NCI-H2029 (cell line): ENCODE results near the gene CTNNA1.
"Not testable (repeated sequence)": the region's sequence is repeated elsewhere in the genome, so short reads cannot be mapped to it uniquely, and the experiment has no call there.

Source experiments
- DNase-seq: peaks from one replicate; lab custom pipeline; 2025; lab: John Stamatoyannopoulos, UW

The CTNNA1 gene

DNA sequence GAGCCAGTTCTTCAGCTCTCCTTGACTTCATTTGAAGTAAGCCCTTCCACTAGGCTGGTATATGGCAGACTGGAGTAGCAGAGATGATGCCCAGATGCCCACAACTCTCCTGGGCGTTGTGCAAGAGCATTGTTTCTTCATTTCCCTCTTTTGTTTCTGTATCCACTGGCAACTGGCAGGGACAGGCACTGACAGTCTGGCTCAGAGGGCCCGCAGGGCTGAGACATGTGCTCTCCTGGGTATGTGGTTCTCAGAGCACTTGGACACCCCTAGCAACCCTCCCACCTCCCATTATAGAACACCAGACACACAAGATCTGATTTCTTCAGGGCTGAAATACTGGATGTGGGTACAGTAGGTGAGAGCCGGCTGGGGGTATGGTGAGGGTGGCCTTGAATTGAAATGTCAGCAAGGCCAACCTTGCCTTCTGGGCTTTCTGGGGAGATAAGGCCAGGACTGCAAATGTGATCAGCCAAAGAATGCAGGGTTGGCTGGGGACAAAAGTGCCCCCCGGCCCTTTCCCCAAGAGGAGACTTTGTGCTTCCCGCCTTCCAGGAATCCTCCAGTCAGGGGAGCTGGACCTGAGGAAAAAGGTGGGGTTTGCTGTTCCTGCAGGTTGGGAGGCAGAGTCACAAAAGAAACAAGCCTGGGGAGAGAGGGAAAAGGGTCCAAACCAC lies 28.6 kb upstream of the CTNNA1 start:
- DNase-seq: peak; percentile 32

DNA sequence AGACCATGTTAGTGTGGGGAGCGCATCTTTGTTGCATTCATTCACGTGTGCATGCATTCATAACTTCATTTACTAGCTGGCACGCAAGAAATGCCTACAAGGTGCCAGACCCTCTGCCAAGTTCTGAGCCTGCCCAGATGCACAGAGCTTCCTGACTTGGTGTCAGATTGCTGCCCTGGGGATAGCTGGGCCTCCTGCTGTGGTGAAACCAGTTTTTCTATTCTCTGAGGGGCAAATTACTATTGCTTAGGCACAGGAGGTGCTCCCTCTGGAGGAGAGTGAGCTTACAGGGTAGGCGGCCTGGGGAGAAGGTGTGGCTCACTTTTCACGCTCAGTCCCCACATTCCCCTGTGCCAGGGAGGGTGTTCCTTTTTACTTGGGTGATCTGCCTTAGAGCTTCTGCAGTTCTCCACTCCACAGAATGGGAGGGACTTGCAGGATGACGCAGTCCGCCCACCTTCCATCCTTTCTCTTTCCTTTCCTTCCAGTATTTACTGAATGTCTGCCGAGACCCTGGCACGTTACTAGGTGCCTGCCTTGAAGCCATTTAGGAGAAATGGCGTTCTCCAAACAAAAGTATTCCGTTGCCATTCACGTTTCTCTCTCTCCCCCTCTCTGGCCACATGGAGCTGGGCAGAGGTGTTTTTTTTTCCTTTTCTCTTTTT lies 27.9 kb upstream of the CTNNA1 start:
- DNase-seq: peak; percentile 95

DNA sequence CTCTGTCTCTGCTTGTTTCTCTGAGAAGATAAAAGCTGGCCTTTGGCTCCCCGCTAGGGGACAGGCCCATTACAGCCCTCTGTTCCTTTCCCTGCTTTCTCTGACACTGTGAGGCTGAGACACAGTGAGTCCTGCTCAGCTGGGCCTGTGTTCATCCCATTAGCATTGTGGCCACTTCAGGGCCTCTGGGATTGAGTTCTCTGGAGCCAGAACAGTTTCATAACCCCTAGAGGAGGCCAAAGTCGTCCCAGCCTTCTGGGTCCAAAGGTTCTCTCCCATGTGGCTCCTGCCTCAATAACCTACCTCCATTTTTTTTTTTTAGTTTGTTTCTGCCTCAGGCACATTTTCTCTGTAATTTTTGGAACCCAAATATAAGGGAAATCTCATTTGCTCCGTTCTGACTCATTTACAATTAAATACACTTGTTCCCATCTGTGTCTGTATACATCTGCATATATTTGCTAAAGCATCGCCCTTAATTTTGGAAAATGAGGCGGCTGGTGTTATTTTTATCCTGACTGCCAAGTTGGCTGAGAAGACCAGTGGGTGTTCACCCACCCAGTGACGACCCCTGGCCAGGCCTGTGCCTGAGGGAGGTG lies 27.3 kb upstream of the CTNNA1 start:
- DNase-seq: no peak

DNA sequence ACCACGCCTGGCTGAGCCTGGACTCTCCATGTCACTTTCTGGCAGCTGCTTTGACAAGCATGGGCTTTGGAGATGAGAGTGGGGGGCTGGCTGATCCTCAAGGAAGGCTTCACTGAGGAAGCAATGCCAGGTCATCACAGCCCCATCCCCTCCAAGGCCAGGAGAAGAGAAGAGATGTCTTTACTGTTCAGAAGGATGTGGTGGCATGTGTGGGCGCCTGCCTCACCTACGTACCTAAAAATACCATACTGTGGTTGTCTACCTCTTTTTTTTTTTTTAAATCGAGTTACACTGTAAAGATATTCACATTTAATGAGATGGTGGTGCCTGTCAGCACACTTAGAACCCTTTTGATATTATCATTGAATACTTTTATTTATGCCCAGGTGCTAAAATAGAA lies 26.4 kb upstream of the CTNNA1 start:
- no peak for DNase-seq

DNA sequence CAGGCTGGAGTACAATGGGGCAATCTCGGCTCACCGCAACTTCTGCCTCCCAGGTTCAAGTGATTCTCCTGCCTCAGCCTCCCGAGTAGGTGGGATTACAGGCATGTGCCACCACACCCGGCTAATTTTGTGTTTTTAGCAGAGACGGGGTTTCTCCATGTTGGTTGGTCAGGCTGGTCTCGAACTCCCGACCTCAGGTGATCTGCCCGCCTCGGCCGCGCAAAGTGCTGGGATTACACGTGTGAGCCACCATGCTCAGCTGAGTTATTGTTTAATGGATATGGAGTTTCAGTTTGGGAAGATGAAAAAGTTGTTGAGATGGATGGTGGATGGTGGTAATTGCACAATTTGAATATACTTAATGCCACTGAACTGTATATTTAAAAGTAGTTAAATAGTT lies 22.7 kb upstream of the CTNNA1 start:
- not testable (repeated sequence) for DNase-seq

DNA sequence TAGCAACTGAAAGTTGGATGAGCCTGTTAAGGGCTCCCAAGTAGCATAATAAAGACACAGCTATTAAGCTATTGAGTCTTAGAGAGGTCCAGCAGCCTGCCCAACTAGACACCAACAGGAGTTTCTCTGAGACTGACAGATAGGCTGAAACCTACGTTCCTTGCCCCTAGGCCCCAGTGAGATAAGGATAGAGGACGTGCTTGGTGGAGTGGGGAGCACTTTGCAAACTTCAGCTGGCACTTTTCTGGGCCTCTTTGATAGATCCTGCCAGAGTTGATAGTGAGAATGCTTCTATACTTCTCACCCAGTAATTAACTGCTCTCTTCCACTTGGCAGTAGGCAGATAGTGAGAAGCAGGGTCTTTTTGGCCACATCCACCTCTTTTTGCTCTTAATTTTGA lies 20.8 kb upstream of the CTNNA1 start:
- DNase-seq: no peak

DNA sequence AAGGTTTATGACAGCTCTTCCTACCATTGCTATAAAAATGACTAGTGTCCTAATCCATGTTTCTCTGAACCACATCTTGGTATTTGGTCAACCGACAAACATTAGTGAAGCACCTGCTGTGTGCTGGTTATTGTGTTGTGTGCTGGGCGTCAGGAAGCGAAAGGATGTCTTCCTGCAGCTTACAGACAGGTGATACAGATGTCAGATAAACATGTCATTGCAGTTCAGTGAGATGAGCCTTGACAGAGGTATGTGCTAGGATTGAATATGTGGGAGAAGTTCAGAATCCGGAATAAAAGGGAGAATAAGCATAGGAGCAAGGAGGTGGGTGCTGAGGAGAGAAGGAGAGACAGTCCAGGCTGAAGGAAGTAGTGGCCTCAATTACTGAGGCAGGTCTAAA lies 20.3 kb upstream of the CTNNA1 start:
- DNase-seq: no peak

DNA sequence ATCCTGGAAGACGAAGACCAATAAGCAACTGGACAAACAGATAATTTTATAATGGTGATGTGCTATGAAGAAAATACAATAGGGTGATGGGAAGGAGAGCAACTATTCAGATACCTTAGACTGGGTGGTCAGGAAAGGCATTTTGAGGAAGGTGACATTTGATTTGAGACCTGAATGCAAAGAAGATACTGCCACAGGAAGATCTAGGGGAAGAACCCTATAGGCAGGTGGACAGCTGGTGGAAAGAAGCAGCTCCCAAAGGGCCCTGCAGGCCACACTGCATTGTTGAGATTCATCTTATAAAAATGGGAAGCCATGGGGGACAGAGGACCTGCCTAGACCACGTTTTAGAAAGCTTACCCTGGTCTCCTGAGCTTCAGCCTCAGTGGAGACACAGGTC lies 19.7 kb upstream of the CTNNA1 start:
- DNase-seq: no peak

DNA sequence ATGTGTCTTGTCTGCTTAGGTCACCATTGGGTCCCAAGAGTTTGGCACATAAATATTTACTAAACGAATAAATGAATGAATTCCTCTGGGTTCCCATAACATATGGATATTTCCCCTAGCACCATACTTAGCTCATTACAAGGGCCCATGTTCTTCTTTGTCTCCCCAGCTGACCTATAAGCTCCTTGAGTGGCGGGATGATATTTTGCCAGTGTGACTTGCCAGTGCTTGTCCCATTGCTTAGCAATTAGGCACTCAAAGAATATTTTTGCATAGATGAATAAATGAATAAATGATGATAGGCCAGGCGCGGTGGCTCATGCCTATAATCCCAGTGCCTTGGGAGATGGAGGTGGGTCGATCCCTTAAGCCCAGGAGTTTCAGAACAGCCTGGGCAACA lies 16.9 kb upstream of the CTNNA1 start:
- no peak for DNase-seq

DNA sequence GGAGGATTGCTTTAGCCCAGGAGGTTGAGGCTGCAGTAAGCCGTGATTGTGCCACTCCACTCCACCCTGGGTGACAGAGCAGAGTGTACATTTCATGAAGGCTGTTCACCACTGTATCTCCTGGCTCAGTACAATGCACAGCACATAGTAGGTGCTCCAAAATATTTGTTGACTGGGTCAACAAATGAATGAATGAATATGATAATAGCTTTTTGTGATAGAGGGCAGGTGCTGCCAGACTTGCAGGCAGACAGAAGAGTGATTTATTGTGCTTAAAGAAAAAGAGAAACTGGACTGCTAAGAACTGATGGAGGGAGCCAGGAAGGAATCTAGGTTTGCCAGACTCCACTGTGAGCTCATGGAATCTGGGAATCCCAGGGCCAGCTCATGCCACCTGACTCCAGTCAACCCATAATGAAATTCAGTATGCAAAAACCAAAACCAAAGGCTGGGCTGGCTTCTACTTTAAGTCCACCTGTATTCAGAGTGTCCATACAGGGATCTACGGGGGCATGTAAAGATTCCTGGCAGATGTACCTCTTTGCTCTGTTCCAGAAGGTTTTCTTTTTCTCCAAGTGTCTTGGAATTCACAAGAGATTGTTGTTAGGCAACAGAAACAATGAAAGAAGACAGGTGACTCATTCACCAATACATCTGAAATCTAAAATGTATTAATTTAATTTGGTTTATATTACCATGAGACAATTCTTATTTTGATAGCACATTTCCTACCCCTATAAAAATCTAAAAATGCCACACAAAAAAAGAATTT lies 15.5 kb upstream of the CTNNA1 start:
- DNase-seq: no peak

DNA sequence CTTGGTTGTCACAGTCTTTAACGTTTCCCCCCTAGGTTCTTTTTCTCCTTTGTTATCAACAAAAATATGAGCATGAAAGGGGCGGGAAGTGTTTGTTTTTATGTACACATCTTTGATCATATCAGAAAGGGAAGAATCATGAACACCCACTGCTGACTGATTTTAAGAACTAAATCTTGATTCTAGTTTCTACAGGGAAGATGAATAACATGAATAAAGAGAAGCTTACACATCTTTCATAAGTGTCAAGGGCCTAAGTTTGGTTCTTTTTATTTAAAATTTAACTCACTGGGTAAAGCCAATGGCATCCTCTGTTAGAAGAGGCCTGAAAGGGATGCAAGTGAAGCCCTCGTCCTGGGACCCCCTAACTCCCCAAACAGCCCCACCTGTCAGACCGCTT lies 14.8 kb upstream of the CTNNA1 start:
- no peak for DNase-seq

DNA sequence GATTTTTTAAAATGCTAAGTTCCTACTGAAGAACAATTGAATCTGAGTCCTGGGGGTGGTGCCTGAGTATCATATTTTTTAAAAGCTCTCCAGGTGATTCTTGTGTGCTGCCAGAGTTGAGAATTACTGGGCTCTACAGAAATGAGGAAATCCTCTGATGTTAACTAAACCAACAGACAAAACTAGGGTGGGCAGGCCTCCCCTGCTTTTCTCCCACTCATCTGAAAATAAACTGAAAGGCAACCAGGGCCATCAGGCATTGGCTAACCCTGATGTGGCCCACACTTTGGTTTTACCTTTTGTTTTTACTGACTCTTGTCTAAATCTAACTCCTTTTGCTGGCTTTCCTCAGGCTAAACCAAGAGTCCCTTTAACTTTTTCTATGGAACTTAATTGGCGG lies 13.3 kb upstream of the CTNNA1 start:
- DNase-seq: no peak

DNA sequence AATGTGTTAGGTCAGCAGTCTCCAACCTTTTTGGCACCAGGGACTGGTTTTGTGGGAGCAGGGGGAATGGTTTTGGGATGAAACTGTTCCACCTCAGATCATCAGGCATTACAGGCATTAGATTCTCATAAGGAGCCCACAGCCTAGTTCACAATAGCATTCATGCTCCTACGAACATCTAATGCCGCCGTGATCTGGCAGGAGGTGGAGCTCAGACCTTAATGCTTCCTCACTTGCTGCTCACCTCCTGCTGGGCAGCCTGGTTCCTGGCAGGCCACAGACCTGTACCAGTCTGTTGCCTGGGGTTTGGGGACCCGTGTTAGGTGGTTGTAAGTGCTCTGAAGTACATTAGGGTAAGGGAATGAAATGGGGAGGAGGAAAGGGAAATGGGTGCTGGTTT lies 9.7 kb upstream of the CTNNA1 start:
- no peak for DNase-seq

DNA sequence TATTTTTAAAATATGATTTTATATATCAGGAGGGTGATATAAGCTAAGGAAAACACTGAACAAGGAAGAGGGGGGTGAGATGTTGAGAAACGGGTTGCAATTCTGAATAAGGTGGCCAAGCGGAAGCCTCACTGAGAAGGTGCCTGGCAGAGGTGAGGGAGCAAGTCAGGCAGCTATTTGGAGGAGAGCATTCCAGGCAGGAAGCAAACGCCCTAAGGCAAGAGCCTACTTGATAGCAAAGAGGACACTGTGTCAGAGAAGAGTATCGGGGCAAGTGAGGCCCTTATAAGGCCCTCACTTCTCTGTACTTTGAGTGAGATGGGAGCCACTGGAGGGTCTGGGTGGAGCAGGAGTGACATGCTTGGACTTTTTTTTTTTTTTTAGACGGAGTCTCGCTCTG lies 8.0 kb upstream of the CTNNA1 start:
- DNase-seq: peak; percentile 39

DNA sequence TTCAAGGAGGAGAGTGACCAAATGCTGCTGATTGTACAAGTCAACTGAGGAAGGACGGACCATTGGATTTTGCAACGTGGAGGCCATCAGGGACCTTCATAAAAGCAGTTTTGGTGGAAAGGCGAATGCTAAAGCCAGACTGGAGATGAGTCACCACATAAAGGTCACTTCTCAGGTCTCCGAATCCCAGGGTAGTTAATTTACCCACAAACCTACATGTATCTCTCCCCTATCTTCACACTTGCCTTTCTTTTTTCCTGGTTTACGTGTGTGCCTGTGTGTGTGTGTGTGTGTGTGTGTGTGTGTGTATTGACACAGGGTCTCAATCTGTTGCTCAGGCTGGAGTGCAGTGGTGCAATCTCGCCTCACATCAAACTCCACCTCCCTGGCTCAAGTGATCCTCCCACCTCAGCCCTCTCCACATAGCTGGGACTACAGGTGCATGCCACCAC lies 4.6 kb upstream of the CTNNA1 start:
- no peak for DNase-seq

DNA sequence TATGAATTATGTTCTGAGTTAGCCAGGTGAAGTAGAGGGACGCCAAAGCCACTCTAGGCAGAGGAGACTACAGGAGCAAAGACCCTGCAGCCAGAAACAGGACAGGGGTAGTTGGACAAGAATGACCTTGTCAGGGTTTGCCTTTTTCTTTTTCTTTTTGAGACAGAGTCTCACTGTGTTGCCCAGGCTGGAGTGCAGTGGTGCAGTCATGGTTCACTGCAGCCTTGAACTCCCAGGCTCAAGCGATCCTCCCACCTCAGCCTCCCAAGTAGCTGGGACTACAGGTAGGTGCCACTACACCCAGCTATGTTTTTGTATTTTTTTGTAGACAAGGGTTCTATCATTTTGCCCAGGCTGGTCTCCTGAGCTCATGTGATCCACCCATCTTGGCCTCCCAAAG lies 1.9 kb upstream of the CTNNA1 start:
- DNase-seq: not testable (repeated sequence)

DNA sequence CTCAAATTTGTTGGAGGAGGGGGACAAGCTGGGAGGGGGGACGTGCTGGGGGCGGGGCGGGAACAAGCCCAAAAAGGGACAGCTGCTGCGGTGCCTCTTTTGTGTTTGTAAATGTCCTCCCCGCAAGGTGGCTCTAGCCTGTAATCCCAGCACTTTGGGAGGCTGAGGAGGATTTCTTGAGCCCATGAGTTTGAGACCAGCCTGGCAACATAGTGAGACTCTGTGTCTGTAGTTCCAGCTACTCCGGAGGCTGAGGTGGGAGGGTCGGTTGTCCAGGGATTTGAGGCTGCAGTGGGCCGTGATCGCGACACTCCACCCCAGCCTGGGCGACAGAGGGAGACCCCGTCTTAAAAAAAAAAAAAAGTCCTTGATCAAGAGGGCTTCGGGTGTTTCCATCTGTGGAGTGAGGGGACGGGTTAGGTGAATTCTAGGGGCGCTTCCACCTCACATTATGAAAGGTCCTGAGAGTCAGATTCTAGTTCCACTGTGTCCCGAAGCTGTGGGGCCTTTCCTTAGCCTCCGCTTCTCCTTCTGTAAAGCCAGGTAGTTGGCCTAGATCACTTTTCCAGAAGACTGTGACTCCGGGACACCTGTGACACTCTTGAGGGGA lies 779 bp upstream of the CTNNA1 start:
- DNase-seq: no peak

DNA sequence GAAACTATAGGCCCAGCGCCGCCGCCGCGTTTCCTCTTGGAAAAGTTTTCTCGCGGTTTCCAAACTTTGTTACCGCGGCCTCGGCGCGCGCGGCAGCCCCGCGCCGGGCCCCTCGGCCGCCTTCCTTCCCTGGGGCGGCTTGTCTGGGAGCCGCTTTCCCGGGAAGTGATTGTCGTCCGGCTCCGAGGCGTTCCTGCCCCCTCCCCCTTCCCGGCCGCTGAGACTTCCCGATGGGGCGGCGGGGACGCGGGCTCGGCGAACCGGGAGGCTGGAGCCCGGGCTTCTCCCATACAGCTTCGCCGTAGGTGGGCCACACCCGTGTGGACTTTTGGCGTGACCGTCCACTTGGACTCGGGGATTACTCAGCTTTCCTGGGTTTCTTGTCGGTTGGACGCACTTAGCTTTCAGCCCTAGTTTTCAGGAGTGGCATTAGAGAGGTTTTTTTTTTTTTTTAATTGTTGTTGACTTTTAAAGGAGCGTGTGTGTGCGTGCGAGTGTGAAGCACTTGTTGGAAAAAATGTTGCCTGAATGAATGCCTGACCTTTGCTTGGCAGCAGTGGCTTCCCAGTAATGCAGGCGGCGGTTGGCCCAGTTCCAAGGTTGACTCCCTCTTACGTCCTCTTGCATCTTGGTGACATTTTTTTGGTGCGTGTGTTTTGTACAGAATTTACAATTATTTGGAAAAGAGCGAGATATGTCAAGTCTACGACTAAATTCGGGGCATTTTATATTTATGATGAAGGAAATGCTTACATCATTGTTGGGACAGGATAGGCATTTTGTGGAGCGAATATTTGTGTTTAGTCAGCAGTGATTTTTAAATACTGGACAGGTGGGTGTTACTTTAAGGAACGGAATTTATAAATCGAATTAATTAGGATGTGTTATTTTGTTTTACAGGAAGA lies 821 bp downstream of the CTNNA1 start:
- DNase-seq: peak; percentile 89

DNA sequence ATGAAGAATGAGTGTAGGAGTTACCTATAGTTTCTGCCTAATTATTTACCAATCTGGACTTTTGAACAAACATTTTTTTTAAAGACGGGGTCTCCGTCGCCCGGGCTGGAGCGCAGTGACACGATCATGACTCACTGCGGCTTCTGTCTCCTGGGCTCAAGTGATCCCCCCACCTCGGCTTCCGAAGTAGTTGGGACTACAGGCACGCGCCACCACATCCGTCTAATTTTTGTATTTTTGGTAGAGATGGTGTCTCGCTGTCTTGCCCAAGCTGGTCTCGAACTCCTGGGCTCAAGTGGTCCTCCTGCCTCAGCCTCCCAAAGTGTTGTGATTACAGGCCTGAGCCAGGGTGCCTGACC lies 1.5 kb downstream of the CTNNA1 start:
- no peak for DNase-seq

DNA sequence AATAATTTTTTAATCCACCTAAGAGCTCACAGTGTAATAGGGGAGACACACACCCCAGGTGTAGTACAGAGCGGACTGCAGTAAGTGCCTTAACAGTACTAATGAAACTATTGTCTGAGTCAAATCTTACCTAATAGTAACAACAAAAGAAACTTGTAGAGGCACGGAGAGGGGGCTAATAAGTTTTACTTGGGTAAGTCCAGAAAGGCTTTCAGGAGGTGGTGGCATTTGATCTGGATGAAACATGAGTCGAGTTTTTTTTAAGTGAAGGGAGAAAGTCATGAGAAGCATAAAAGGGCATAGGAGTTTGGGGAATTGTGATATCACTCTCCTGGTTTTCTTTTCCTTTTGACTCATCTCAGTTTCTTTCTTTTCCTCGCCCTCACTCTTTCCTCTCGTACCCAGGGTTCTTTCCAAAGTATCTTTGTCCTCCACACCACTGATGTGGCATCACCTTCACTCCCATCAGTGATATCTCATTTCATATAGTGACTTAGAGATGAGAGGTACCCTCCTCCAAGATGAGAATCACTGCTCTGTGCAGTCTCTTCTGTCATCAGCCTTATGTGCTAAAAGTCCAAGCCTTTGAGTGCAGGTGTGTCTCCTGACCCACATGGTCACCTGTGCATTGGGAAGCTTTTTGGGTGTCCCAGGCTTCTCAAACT lies 2.0 kb downstream of the CTNNA1 start:
- DNase-seq: no peak
